ENCODE results near the gene KANSL1. TPM values are rescaled to one million over a fixed set of nuclear protein-coding genes. Genes with fewer than 3 reads are reported as not detected.

KANSL1 gene
- total and polyA plus RNA-seq, 2 donors (not counting 1 experiment from before 2014, with no cell fraction given): 36.8 to 233 TPM

DNA sequence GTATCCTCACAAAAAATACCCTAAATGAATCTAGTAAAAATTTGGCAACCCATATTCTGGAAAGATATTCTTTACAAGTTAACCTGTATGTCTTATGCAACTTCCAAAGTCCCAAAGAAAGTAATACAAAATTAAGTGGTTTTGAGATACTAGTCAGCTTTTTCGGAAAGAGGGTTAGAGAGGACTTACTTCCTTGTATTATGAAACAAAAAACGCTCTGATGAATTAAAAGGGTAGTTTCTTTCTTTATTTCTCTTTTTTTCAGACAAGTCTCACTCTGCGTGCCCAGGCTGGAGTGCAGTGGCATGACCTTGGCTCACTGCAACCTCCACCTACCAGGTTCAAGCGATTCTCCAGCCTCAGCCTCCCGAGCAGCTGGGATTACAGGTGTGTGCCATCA, 51.6 kb downstream of the KANSL1 start:
- peaks cover 66 to 85% of the 10 kb centered on the region in 2 donors for H3K4me1 ChIP-seq (ENCODE audit: control insufficient read depth in 2 of 2, insufficient read depth in 2 of 2, low read length in 2 of 2)

DNA sequence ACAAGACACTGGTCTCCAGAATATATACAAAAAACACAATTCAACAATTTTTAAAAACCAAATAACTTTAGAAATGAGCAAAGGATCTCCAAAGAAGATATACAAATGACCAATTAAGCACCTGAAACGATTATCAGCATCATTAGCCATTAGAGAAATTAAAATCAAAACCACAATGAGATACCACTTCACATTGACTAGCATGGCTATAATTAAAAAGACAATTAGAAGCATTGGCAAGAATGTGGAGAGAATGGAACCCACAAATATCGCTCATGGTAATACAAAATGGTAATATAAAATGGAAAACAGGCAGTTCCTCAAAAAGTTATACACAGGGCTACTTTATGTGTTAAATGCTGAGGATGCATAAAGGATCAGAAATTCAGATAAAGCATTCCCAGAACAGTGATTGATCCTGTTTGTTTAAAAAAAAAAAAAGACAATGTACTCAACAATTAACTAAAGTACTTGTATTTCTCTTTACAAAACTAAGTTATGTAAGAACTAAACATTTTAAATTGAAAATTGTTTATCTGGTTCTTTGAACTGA, 52.5 kb downstream of the KANSL1 start:
- H3K4me3 Mint-ChIP-seq: peak overlapping the region; percentile 11
- no peaks in the 10 kb centered on the region for H3K9me3 Mint-ChIP-seq (ENCODE audit: insufficient read depth)
- no peaks in the 10 kb centered on the region for H3K27me3 ChIP-seq (replicated peaks in 1 of 4; ENCODE audit: control extremely low read depth in 1 of 4, control insufficient read depth in 3 of 4, insufficient read depth in 4 of 4, low read length in 3 of 4)
- peak overlapping the region in 1 of 2 donors; percentile 44 for H3K27ac ChIP-seq (ENCODE audit: low read length in 2 of 2)
- DNase-seq (no peak), ATAC-seq (ENCODE audit: low read depth) (no peak)
- TF ChIP-seq, protein P1, sequence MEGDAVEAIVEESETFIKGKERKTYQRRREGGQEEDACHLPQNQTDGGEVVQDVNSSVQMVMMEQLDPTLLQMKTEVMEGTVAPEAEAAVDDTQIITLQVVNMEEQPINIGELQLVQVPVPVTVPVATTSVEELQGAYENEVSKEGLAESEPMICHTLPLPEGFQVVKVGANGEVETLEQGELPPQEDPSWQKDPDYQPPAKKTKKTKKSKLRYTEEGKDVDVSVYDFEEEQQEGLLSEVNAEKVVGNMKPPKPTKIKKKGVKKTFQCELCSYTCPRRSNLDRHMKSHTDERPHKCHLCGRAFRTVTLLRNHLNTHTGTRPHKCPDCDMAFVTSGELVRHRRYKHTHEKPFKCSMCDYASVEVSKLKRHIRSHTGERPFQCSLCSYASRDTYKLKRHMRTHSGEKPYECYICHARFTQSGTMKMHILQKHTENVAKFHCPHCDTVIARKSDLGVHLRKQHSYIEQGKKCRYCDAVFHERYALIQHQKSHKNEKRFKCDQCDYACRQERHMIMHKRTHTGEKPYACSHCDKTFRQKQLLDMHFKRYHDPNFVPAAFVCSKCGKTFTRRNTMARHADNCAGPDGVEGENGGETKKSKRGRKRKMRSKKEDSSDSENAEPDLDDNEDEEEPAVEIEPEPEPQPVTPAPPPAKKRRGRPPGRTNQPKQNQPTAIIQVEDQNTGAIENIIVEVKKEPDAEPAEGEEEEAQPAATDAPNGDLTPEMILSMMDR (IDR thresholded peaks at IDR 0.05): no peak
- no peak for TF ChIP-seq EZH2 (IDR thresholded peaks at IDR 0.05; ENCODE audit: borderline replicate concordance, insufficient read depth, low read depth, low read length, poor library complexity, severe bottlenecking)
- intact Hi-C loops (cut with micrococcal nuclease): loop anchor here (1.0 to 5.0 kb wide), 3 partner anchors 8 to 52 kb away; partner anchors contain the start of gene KANSL1
- H3K4me2 ChIP-seq (replicated peaks; ENCODE audit: low read depth, low read length, poor library complexity, severe bottlenecking): peak overlapping the region; percentile 49
- H3K27ac Mint-ChIP-seq: no peak overlapping the region
- CTCF ChIA-PET: interaction anchor here (0.6 kb wide), 1 partner anchor 52 kb away, joined by 3 read pairs; the partner anchor contains the start of gene KANSL1
- WGBS (ENCODE audit: insufficient coverage): no CpG with 5 or more reads among the region's 2 CpGs
- H3K4me1 Mint-ChIP-seq: peaks cover 87% of the 10 kb centered on the region
- no peaks in the 10 kb centered on the region for H3K27me3 Mint-ChIP-seq
- no peak overlapping the region for H2AFZ ChIP-seq (ENCODE audit: insufficient read depth, low read depth, low read length, poor library complexity, severe bottlenecking)
- peaks cover 58 to 82% of the 10 kb centered on the region in 2 donors for H3K4me1 ChIP-seq (ENCODE audit: control insufficient read depth in 2 of 2, insufficient read depth in 2 of 2, low read length in 2 of 2)
- POLR2A ChIA-PET: no interaction called here
- H3K36me3 ChIP-seq (replicated peaks in 1 of 2; ENCODE audit: control extremely low read depth in 1 of 2, control insufficient read depth in 1 of 2, extremely low read depth in 1 of 2, insufficient read depth in 2 of 2, low read length in 1 of 2): no peaks in the 10 kb centered on the region
- no peaks in the 10 kb centered on the region for H3K9me3 ChIP-seq (ENCODE audit: control extremely low read depth in 1 of 3, control insufficient read depth in 2 of 3, insufficient read depth in 1 of 3, low read length in 2 of 3)
- H4K20me1 ChIP-seq (ENCODE audit: control insufficient read depth, insufficient read depth, low read length, poor library complexity, severe bottlenecking): peaks cover 82% of the 10 kb centered on the region
- peaks cover 96% of the 10 kb centered on the region for H3K79me2 ChIP-seq (ENCODE audit: control insufficient read depth, insufficient read depth, low read length)
- H3K4me3 ChIP-seq (ENCODE audit: control extremely low read depth in 1 of 5, extremely low read depth in 1 of 5, insufficient read depth in 1 of 5, low read depth in 2 of 5, low read length in 4 of 5): no peak overlapping the region
- no peak overlapping the region for H3K9ac ChIP-seq (ENCODE audit: low read length)

More for the DNA sequence above, 51.6 kb downstream of the KANSL1 start:
- Histone ChIP-seq H4K20me1 (ENCODE audit: control insufficient read depth, insufficient read depth, low read length, poor library complexity, severe bottlenecking) (peaks cover 76% of the 10 kb centered on the region), H3K27ac (ENCODE audit: low read length in 2 of 2) (peak overlapping the region in 1 of 2 donors; percentile 44), H3K4me2 (replicated peaks; ENCODE audit: low read depth, low read length, poor library complexity, severe bottlenecking) (peak overlapping the region; percentile 49), H3K4me3 (ENCODE audit: control extremely low read depth in 1 of 5, extremely low read depth in 1 of 5, insufficient read depth in 1 of 5, low read depth in 2 of 5, low read length in 4 of 5) (no peak overlapping the region), H2AFZ (ENCODE audit: insufficient read depth, low read depth, low read length, poor library complexity, severe bottlenecking) (no peak overlapping the region), H3K79me2 (ENCODE audit: control insufficient read depth, insufficient read depth, low read length) (peaks cover 96% of the 10 kb centered on the region), H3K9ac (ENCODE audit: low read length) (peak overlapping the region; percentile 10), H3K36me3 (replicated peaks in 1 of 2; ENCODE audit: control extremely low read depth in 1 of 2, control insufficient read depth in 1 of 2, extremely low read depth in 1 of 2, insufficient read depth in 2 of 2, low read length in 1 of 2) (peaks cover 0 to 1% of the 10 kb centered on the region in 2 experiments), H3K9me3 (ENCODE audit: control extremely low read depth in 1 of 3, control insufficient read depth in 2 of 3, insufficient read depth in 1 of 3, low read length in 2 of 3) (no peaks in the 10 kb centered on the region), H3K27me3 (replicated peaks in 1 of 4; ENCODE audit: control extremely low read depth in 1 of 4, control insufficient read depth in 3 of 4, insufficient read depth in 4 of 4, low read length in 3 of 4) (no peaks in the 10 kb centered on the region)
- H3K27ac Mint-ChIP-seq: peak overlapping the region; percentile 15
- CTCF ChIA-PET: interaction anchor here (0.6 to 1.3 kb wide), 2 partner anchors 22 to 45 kb away, joined by 3 read pairs; no protein-coding TSS in a partner anchor
- ATAC-seq (ENCODE audit: low read depth): no peak
- intact Hi-C loops (cut with micrococcal nuclease): loop anchor here (2.0 to 5.0 kb wide), 3 partner anchors 17 to 51 kb away; partner anchors contain the start of gene KANSL1
- DNase-seq: no peak
- peaks cover 84% of the 10 kb centered on the region for H3K4me1 Mint-ChIP-seq
- peak overlapping the region; percentile 11 for H3K4me3 Mint-ChIP-seq
- H3K27me3 Mint-ChIP-seq: no peaks in the 10 kb centered on the region
- no peaks in the 10 kb centered on the region for H3K9me3 Mint-ChIP-seq (ENCODE audit: insufficient read depth)
- POLR2A ChIA-PET: no interaction called here
- WGBS (ENCODE audit: insufficient coverage): 20% methylated on average over 1 of the region's 5 CpGs
- no peak for TF ChIP-seq EZH2 (IDR thresholded peaks at IDR 0.05; ENCODE audit: borderline replicate concordance, insufficient read depth, low read depth, low read length, poor library complexity, severe bottlenecking)
- TF ChIP-seq, protein P1 (IDR thresholded peaks at IDR 0.05): no peak
